ELF-1 (cell line): ENCODE results near the gene SLC22A13.
"Not testable (repeated sequence)": the region's sequence is repeated elsewhere in the genome, so short reads cannot be mapped to it uniquely, and the experiment has no call there.

Experiments used
- DNase-seq: peaks from one replicate; pipeline ENCODE4 v3.0.0-alpha.2; 2016; ENCODE audit warnings: low read depth, low spot score

Gene SLC22A13

DNA sequence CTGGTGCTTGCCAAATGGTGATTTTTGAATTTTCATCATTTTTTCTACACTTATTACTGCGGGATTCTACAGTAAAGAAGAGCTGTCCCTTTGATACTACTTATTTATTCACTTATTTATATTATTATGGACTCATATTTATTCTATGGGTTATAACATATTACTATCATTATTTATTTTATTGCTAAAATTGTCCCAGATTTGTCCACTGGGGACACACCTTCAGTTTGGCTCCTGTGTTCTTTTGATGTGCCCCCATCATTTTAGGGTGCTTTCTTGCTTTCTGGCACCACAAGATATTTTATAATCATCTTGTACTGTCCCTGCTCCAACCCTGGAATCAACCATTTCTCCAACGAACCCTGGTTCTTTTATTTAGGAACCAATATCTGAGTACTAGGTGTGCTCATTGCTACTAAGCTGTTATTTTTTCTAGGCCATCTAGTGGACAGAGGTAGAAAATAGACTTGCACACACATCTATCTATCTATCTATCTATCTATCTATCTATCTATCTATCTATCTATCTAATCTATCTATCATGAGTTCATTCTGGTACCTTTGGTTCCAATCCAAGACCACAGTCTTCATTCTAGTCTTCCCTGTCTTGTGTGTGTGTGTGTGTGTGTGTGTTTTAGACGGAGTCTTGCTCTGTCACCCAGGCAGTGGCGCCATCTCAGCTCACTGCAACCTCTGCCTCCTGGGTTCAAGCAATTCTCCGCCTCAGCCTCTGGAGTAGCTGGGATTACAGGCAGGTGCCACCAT, 32.5 kb downstream of the SLC22A13 start:
- no peak for DNase-seq

DNA sequence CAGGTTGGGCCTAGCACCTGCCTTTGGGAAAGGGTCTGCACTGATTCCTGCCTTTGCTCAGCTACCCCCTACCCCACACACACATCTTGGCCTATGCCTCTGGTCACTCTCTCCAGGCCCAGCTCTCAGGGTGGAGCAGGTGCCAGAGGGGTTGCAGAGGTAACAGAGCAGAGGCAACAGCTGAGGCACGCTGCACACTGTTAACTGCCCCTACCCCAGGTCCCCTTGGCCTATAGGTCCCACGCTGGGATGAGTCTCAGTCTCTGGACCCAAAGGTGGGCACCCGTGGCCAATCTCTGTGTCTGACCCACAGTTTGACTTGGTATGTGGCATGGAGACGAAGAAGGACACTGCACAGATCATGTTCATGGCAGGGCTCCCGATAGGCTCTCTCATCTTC, 41.3 kb downstream of the SLC22A13 start:
- DNase-seq: no peak

DNA sequence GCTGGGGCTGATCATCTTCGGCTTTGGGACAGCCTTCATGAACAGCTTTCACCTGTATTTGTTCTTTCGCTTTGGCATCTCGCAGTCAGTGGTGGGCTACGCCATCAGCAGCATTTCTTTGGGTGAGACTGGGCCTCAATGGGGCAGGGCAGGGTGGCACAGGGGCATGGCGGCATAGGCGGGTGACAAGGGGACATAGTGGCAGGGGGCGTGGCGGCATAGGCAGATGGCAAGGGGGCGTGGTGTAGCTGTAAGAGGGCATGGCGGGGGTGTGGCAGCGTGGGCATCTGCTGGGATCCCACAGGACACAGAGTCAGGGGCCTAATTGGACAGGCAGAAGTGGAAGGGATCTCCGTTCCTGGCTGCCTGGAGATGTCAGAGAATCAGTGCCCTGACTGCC, 42.0 kb downstream of the SLC22A13 start:
- no peak for DNase-seq

DNA sequence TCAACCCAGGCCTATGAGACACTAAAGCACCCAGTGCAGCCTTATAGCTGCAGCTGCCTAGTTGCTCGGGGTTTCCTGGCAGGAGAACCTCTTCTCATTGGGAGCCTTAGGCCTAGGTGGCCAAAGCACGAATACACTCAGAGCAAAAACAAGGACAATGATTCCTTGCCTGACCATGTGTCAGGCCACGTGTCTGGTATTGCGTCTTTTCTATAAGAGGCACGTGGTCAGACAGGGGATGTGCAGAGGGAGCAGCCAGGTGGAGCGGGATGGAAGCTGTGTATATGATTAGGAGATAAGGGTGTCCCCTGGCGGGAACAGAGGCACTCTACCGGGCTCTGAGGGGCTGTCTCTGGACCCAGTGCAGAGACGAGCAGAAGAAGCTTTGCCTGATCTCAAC, 42.8 kb downstream of the SLC22A13 start:
- DNase-seq: no peak

DNA sequence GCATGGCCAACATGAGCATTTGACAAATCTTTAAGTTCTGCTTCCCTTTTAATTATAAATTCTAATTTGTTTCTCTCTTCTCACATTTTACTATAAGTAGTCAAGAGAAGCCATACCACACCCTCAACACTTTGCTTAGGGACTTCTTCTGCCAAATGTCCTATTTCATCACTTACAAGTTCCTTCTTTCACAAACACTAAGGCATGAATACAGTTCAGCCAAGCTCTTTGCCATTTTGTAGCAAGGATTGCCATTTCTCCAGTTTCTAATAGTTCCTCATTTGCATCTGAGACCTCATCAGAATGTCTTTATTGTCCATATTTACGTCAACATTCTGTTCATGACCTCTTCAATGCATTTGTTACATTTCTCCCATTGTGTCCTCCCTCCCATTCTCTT, 45.9 kb downstream of the SLC22A13 start:
- no peak for DNase-seq

DNA sequence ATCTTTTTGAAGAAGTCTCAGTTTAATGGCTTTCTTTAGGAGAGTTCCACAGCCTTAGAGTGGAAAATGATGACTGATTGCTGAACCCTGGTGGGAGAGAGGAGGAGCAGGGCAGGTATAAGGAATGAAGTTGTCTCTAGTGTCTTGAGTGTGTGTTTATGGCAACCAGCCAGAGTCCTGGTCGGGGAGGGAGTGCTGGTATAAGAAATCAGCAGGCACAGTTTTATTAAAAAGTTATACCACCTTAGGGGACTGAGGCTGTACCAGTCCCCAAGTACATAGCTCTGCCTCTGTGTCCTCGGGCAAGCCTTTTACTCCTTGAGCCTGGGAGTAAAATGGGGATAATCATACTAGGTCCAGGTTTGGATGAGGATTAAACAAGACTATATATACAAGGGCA, 46.3 kb downstream of the SLC22A13 start:
- no peak for DNase-seq

DNA sequence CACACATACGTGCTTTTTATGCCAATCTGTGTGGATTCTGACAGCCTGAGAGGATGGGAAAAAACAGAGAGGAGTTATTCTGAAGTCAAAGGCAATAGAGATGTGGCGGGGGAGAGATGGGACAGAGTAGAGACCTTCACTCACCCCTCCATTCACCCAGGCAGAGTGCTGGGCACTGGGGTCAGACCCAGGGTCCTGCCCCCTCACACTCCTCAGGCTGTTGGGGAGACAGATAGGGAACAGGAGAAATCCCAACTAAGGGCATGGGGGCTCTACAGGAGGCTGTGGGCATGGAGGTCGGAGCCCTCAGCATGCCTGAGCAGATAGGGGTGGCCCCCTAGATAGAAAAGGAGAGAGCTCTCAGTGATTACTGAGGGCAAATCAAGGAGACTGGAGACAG, 46.7 kb downstream of the SLC22A13 start:
- DNase-seq: no peak

DNA sequence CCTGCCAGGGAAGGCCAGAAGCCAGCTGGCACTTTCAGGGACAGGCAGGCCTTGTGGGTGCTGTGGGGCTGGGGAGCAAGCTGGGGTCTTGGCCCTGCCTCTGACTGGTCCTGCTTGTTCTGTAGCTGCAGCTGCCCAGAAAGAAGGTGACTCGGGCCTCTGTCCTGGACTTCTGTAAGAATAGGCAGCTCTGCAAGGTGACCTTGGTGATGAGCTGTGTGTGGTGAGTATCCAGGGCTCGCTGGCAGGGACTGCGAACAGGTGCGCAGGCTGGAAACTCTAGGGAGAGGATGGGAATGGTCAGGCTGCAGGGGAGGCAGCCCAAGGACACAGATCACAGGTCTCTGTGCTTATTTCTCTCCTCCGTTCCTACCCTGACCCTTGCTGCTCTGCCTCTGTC, 47.7 kb downstream of the SLC22A13 start:
- no peak for DNase-seq

DNA sequence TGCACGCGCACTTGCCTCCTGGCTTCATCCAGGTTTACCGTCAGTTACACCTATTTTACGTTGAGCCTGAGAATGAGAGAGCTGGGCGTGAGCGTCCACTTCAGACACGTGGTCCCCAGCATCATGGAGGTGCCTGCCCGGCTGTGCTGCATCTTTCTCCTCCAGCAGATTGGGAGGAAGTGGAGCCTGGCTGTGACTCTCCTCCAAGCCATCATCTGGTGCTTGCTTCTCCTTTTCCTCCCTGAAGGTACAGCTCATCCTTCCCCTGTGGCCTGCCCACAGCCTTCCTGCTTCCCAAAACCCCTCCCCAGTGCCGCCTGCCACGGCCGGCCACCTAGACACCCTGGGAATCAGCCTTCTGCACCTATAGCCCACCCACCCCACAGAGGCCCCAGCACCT, 48.1 kb downstream of the SLC22A13 start:
- DNase-seq: no peak

DNA sequence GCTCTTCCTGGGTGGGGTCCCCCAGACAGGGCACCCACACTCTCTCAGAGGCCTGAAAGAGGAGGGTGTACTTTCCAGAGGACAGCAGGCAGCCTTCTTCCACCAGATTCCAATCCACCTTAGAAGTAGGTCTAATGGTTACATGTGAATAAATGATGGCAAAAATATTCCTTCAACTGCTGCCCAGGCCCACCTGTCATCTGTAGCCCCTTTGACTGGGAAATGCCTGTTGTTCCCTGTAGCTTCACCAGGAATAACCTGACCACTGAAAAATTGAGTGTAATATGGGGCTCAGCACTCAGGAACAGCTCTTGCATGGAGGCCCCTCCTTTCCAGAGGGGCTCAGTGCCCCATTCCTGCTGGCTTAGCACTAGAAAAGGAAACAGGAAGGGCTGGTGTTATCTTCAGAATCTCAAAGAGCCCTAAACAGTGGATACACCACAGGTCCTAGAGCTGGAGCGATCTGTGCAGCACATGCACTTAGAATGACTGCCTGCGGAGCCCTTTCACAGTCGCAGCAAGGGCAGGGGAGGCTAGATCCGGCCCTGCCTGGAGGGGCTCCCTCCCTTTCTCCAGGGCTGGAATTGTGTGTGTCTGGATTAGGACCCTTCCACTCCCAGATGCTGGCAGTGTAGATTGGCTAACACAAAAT, 48.6 kb downstream of the SLC22A13 start:
- DNase-seq: no peak

DNA sequence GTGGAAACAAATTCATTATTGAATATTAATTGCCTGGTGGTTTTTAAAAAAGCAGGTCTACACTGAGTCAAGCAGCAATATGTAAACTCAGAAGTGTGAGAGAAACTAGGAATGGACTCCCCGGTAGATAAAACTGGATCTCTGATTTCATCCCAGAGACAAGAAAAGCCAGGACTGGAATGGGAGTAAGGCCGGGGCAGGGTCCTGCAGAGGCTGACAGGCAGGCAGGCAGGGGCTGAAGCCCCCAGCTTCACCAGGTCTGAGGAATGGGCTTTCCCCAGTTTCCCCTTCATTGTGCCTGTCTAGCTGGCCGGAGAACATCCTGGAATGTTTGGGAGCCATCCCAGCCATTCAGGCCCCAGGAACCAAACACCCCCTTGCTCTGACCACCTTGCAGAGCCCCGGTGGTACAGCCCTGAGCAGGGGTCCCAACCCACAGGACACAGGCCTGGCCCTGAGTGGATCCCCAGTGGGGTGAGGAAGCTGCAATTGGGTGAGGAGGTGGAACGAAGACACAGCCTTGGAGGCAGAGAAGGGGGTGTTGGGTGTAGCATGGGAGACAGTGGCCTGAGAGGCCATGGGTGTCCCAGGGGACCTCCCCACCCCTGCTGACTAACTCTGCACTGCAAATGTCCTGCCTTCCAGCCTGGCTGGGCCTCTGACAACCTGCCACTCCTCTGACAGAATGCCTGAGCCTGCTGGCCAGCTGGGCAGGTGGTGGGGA, 49.3 kb downstream of the SLC22A13 start:
- DNase-seq: no peak

DNA sequence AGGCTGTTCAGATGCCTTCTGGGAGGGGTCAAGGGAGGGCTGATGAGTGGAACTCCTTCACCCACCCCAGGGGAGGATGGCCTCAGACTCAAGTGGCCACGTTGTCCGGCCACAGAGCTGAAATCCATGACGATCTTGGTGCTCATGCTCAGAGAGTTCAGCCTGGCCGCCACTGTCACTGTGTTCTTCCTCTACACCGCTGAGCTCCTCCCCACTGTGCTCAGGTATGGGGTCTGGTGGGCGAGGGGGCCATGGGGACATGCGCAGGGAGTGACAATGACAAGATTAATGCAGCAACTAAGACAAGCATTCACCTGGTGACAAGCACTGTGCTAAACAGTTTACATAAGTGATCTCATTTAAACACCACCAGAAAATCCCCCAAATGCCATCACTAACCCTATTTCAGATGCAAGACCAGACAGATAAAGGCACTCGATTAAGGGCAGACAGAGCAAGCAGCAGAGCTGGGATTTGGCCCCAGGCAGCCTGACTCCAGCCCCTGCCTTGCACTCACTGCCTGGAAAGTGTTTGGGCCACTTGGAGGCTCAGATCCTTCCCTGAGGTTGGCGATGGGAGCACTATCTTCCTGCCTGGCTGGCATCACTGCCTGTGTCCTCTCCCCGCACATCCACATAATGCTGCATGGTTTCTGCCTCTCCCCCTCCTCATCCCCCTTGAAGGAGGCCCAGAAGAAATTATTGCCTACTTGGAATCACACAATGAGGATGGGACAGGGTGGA, 50.0 kb downstream of the SLC22A13 start:
- peak; percentile 31 for DNase-seq

DNA sequence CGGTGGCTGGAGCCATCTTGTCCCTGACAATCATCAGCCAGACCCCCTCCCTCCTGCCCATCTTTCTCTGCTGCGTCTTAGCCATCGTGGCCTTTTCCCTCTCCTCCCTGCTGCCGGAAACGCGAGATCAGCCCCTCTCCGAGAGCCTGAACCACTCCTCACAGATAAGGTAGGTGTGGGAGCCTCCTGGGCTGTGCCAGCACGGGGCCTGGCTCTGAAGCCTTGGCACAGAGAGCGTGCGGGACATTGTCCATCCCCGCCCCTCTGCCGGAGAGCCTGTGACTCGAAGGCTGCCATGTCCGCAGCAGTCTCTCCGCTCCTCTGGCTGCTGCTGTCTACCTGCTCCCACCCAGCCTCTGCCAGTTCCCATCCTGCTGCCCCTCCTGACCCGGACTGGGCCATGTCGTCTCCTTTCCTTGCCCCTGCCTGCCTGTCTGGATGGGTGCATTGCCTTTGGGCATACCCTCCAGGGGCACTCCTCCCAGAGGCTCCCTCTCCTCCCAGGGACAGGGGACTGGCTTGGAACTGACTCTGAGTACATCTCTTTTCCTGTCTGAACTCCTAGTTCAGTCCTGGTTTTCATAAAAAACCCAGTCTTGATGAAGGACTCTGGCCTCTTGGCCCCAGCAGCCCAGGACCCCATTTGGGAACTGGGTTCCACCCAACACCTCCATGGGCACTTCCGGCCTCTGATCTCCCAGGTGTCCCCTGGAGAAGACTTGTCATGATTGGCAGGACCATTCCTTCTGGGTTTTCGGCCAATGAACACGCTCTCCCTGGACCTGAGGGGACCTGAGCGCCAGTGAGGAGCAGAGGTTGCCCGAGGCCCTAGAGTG, 51.0 kb downstream of the SLC22A13 start:
- no peak for DNase-seq

DNA sequence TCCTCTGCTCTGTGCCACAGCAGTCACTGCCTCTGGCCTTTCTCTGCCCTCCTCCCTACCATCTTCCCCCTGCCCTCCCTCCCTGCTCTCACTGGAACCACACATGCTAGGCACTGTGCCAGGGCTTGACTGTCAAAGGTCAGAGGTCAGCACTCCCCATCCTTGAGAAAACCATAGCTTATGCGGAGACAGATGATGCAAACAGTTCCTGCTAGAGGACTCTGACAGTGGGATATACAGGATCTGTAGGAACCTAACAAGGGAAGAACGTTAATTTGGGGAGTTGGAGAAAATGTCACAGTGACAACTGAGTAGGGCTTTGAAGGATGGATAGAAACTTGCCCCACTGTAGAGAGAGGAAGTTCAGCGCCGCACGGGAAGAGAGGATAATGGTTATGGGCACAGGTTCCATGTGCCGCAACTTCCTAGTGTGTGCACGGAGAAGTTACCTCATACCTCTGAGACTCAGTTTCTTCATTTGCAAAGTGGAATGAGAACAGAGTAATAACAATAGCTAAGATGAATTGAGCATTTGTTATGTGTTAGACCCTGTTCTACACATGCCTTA, 51.7 kb downstream of the SLC22A13 start:
- no peak for DNase-seq

DNA sequence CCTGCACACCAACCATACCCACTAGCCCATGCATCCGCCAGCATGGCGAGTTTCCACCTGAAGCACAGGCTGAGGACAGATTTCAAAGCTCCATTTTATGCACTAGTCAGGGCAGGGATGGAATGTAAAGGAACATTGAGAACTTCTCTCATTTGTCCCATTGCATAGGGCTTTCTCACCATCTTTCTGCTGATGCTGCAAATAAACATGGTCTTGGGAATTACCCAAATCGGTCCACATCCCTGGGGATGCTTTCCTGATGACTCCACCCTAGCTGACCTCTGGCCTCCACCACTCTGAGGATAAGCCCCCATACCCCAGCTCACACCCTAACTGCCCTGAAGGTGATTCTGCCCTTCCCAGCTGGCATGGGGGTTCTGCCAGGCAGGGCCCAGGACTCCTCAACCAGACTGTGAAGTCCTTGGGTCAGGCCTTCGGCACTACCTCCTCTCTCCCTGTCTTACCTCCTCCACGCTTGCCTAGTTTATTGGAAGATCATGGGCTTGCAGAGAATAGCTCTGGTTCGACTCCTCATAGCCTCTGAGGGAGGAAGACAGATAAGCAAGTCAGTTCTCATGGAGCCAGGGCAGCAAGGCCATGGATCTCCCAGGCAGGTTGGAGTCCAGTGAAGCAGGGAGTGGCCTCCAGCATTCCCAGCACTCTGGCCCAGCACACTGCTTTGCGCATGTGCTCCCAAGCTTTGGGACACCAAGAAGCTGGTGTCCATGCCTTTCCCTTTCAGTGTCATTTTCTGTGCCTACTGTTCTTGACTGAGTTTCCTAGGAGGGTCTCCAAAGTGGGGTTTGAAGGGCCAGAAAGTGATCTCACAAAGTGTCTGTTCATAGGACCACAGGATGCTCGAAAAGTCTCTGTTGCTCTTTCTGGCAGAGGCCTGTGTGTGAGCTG, 53.4 kb downstream of the SLC22A13 start:
- no peak for DNase-seq

DNA sequence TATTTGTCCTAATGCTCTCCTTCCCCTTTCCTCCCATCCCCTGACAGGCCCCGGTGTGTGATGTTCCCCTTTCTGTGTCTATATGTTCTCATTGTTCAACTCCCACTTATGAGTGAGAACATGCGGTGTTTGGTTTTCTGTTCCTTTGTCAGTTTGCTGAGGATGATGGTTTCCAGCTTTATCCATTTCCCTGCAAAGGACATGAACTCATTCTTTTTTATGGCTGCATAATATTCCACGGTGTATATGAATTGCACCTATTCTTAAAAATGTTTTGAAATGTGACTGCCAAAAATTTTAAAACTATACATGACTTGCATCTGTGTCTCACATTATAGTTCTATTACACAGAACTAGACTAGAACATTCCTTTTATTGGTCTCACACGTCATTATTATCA, 55.0 kb downstream of the SLC22A13 start:
- not testable (repeated sequence) for DNase-seq

DNA sequence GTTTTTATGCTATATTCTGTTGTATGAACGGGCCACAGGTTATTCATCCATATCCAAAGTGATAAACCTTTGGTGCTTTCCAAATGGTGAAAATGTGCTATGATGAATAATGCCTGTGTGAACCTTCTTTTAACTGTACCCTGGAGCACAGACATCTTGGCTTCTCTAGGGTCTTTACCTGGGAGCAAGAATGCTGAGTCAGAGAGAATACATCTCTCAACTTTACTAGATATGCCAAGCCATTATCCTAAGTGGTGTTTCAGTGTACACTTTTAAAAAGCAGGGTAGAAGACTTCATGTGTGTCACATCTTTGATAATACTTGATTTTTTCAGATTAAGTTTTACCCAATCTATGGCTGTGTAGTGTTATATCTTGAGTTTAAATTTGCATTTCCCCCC, 57.4 kb downstream of the SLC22A13 start:
- DNase-seq: no peak

DNA sequence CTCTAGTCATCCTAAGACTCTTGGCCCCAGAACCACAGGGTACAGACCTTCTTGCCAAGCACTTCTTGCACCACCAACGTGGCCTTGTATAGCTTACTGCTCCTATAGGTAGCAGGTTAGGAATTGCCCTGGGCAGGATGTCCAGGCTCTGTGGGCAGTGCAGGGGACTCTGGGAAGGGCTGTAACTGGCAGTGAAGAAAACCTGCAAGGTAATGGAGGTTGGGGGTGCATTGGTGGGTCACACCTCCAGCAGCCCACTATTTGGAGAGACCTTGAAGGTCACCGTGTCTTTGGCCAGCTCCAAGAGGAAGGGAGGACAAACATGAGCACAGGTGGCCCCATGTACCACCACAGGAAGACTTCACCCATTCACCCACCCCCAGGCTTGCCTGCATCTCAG, 59.6 kb downstream of the SLC22A13 start:
- DNase-seq: no peak

DNA sequence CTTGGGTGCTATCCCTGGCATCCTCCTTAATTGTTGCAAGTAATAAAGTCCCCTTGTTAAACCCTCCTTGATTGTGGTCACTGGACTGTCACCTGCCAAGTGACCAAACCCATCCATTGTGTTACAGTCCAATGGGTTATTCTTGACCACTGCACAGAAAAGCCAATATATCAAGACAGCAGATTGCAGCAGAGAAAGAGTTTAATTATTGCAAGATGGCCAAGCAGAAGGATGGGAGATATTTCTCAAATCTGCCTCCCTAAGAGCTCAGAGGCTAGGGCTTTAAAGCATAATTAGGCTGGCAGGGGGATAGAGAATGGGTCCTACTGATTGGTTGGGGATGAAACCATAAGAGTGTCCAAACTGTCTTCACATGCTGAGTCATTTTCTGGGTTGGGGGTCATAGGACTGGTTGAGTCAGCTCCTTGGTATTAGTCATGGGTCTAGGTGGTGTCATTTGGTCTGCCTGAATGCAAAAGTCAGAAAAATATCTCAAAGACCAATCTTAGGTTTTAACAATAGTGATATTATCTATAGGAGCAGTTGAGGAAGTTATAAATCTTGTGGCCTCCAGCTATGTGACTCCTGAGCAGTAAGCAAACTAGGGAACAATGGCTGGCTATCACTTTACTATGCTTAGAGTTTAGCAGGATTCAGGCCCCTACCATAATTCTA, 61.9 kb downstream of the SLC22A13 start:
- no peak for DNase-seq
